ENCODE data around the gene EFNA5. TPM values are rescaled to one million over a fixed set of nuclear protein-coding genes. Genes with fewer than 3 reads are reported as not detected.

EFNA5 gene
- total and polyA plus RNA-seq, 2 experiments from 2014 or later, result 0.64 to 0.86 TPM

DNA sequence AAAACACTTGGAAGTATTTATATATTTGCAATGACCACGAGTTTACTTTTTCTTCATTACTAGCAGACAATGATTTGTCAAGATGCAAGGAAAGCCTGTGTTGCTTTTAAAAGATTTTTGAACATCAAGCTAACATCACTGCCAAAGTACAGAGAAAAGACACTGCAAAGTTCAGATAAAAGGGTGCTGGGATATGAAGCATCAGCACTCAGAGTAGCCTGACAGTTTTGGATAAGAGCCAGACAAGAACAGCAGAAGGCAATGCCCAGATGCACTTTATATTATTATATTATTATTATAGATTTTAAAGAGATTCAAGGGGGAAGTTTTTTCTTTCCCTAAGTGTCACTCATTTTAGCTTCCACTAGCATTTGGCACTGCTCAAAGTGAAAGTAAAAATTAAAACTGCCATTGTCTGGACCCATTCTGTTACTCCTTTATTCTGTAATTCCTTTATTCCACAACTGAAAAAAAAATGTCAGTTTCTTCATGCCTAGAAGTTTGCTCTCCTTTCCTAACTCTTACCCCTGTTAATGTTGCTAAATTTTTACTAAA, 240.6 kb downstream of the EFNA5 start:
- H3K79me2 ChIP-seq (ENCODE audit: insufficient read depth), result no peaks in the 10 kb centered on the region
- no peaks in the 10 kb centered on the region for H3K27me3 ChIP-seq (replicated peaks; ENCODE audit: insufficient read depth)

GRCh38 chr5:107428303-107428813, 242.4 kb downstream of the EFNA5 start:
- Histone ChIP-seq H3K36me3 (ENCODE audit: low read depth) (no peaks in the 10 kb centered on the region), H4K20me1 (ENCODE audit: insufficient read depth) (no peaks in the 10 kb centered on the region), H3K4me1 (ENCODE audit: insufficient read depth) (peaks cover 36% of the 10 kb centered on the region), H3K9me2 (ENCODE audit: insufficient read depth) (no peaks in the 10 kb centered on the region), H3K9ac (no peak overlapping the region), H2AFZ (no peak overlapping the region), H3K27me3 (replicated peaks; ENCODE audit: insufficient read depth) (no peaks in the 10 kb centered on the region), H3K27ac (no peak overlapping the region), H3K9me3 (ENCODE audit: low read depth) (no peaks in the 10 kb centered on the region), H3F3A (ENCODE audit: insufficient read depth) (peaks cover 27% of the 10 kb centered on the region), H3K4me2 (ENCODE audit: unreplicated experiment) (no peak overlapping the region), H3K79me2 (ENCODE audit: insufficient read depth) (no peaks in the 10 kb centered on the region), H3K4me3 (no peak overlapping the region)
- WGBS, 2 experiments (ENCODE audit: low coverage in 1 of 2, low lambda C conversion rate in 2 of 2, missing lambda C conversion rate in 2 of 2), result 61 to 64% methylated on average over 4 of the region's 4 CpGs
- TF ChIP-seq EZH2 (IDR thresholded peaks at IDR 0.05; ENCODE audit: insufficient read depth, poor library complexity, severe bottlenecking) (no peak), EZH2phosphoT487 (IDR thresholded peaks at IDR 0.05; ENCODE audit: insufficient read depth, low read depth) (no peak)
- in situ Hi-C loops (cut with MboI), result no loop called here
- no peak for DNase-seq

More for the DNA sequence above, 240.6 kb downstream of the EFNA5 start:
- in situ Hi-C loops (cut with MboI), result no loop called here
- Histone ChIP-seq H3K9me2 (ENCODE audit: insufficient read depth) (no peaks in the 10 kb centered on the region), H4K20me1 (ENCODE audit: insufficient read depth) (no peaks in the 10 kb centered on the region), H3K4me3 (no peak overlapping the region), H3F3A (ENCODE audit: insufficient read depth) (peaks cover 14% of the 10 kb centered on the region), H3K9ac (no peak overlapping the region), H3K4me2 (ENCODE audit: unreplicated experiment) (no peak overlapping the region), H3K36me3 (ENCODE audit: low read depth) (no peaks in the 10 kb centered on the region), H3K9me3 (ENCODE audit: low read depth) (no peaks in the 10 kb centered on the region), H2AFZ (no peak overlapping the region), H3K4me1 (ENCODE audit: insufficient read depth) (peaks cover 18% of the 10 kb centered on the region), H3K27ac (no peak overlapping the region)
- TF ChIP-seq EZH2phosphoT487 (IDR thresholded peaks at IDR 0.05; ENCODE audit: insufficient read depth, low read depth), result no peak
- TF ChIP-seq EZH2 (IDR thresholded peaks at IDR 0.05; ENCODE audit: insufficient read depth, poor library complexity, severe bottlenecking), result no peak
- DNase-seq, result peak; percentile 5
- WGBS, 2 experiments (ENCODE audit: low coverage in 1 of 2, low lambda C conversion rate in 2 of 2, missing lambda C conversion rate in 2 of 2), result 17 to 28% methylated on average over 1 of the region's 1 CpG

- no peak for DNase-seq
- Histone ChIP-seq H3K9me3 (ENCODE audit: low read depth) (no peaks in the 10 kb centered on the region), H3K9me2 (ENCODE audit: insufficient read depth) (no peaks in the 10 kb centered on the region), H3K4me1 (ENCODE audit: insufficient read depth) (peaks cover 33% of the 10 kb centered on the region), H3K36me3 (ENCODE audit: low read depth) (no peaks in the 10 kb centered on the region), H3F3A (ENCODE audit: insufficient read depth) (peaks cover 27% of the 10 kb centered on the region), H3K27me3 (replicated peaks; ENCODE audit: insufficient read depth) (no peaks in the 10 kb centered on the region), H3K27ac (no peak overlapping the region), H3K79me2 (ENCODE audit: insufficient read depth) (no peaks in the 10 kb centered on the region), H4K20me1 (ENCODE audit: insufficient read depth) (no peaks in the 10 kb centered on the region), H3K9ac (no peak overlapping the region), H2AFZ (no peak overlapping the region), H3K4me2 (ENCODE audit: unreplicated experiment) (no peak overlapping the region), H3K4me3 (no peak overlapping the region)
- in situ Hi-C loops (cut with MboI), result no loop called here
- WGBS, 2 experiments (ENCODE audit: low coverage in 1 of 2, low lambda C conversion rate in 2 of 2, missing lambda C conversion rate in 2 of 2), result 96 to 97% methylated on average over 6 of the region's 6 CpGs
- no peak for TF ChIP-seq EZH2phosphoT487 (IDR thresholded peaks at IDR 0.05; ENCODE audit: insufficient read depth, low read depth)
Measured at GRCh38 chr5:107426872-107427271, 243.9 kb downstream of the EFNA5 start.

DNA sequence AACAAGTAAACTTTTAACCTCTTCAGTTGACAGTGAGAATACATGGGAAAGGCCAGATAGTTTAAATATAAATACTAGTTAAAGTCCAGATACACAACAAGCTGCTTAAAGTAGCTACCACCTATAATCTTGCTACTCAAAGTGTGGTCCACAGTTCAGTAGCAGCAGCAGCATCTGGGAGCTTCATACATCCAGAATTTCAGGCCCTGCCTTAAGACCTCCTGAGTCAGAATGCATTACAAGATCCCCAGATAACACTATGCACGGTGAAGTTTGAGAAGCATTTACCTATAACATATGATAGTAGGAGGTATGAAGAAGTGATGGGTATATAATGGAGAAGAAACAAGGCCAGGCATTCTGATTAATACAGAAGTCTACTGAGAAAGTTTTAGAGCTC, 244.5 kb downstream of the EFNA5 start:
- H3F3A ChIP-seq (ENCODE audit: insufficient read depth), result peaks cover 27% of the 10 kb centered on the region
- H3K4me3 ChIP-seq, result no peak overlapping the region
- peaks cover 32% of the 10 kb centered on the region for H3K4me1 ChIP-seq (ENCODE audit: insufficient read depth)
- no peaks in the 10 kb centered on the region for H3K27me3 ChIP-seq (replicated peaks; ENCODE audit: insufficient read depth)
- H3K36me3 ChIP-seq (ENCODE audit: low read depth), result no peaks in the 10 kb centered on the region
- DNase-seq, result no peak
- no peak overlapping the region for H3K9ac ChIP-seq
- H2AFZ ChIP-seq, result no peak overlapping the region
- H3K9me3 ChIP-seq (ENCODE audit: low read depth), result no peaks in the 10 kb centered on the region
- H3K27ac ChIP-seq, result no peak overlapping the region
- WGBS, 2 experiments (ENCODE audit: low coverage in 1 of 2, low lambda C conversion rate in 2 of 2, missing lambda C conversion rate in 2 of 2), result 90 to 100% methylated on average over 1 of the region's 1 CpG
- H3K9me2 ChIP-seq (ENCODE audit: insufficient read depth), result no peaks in the 10 kb centered on the region
- H3K4me2 ChIP-seq (ENCODE audit: unreplicated experiment), result peak overlapping the region; percentile 25
- H3K79me2 ChIP-seq (ENCODE audit: insufficient read depth), result no peaks in the 10 kb centered on the region
- TF ChIP-seq EZH2 (IDR thresholded peaks at IDR 0.05; ENCODE audit: insufficient read depth, poor library complexity, severe bottlenecking), result no peak
- no peak for TF ChIP-seq EZH2phosphoT487 (IDR thresholded peaks at IDR 0.05; ENCODE audit: insufficient read depth, low read depth)
- in situ Hi-C loops (cut with MboI), result no loop called here
- no peaks in the 10 kb centered on the region for H4K20me1 ChIP-seq (ENCODE audit: insufficient read depth)
